Neural progenitor cell (in vitro differentiated cells): ENCODE results near the gene ZC3H15. TPM values are rescaled to one million over a fixed set of nuclear protein-coding genes. Genes with fewer than 3 reads are reported as not detected.

Source experiments
- DNase-seq: peaks from one replicate; pipeline ENCODE4 v3.0.0-alpha.2; 2016; ENCODE audit warnings: low spot score
- H2AFZ ChIP-seq: fragments of 200-600 bp; sonication (generic); replicated peaks from 2 replicates; pipeline ENCODE4 v1.6.1; 2016; ENCODE audit warnings: antibody characterized with exemption
- H3F3A ChIP-seq: fragments of 200-600 bp; sonication (generic); 2 replicates; pipeline ENCODE4 v1.6.1; 2016; ENCODE audit warnings: antibody characterized with exemption, low read depth
- H3K27ac ChIP-seq: fragments of 200-600 bp; sonication (generic); 2 replicates; pipeline ENCODE4 v1.5.1; 2016; ENCODE audit warnings: mild to moderate bottlenecking
- H3K27me3 ChIP-seq: fragments of 200-600 bp; sonication (generic); 2 replicates; pipeline ENCODE4 v1.6.1; 2016; ENCODE audit warnings: mild to moderate bottlenecking, moderate library complexity
- H3K36me3 ChIP-seq: fragments of 200-600 bp; sonication (generic); 2 replicates; pipeline ENCODE4 v1.5.1; 2016
- H3K4me1 ChIP-seq: fragments of 200-600 bp; sonication (generic); 2 replicates; pipeline ENCODE4 v1.6.1; 2016; ENCODE audit warnings: mixed run types
- H3K4me2 ChIP-seq: fragments of 200-600 bp; sonication (generic); 2 replicates; pipeline ENCODE4 v1.6.1; 2016
- H3K4me3 ChIP-seq: fragments of 200-600 bp; sonication (generic); 2 replicates; pipeline ENCODE4 v1.5.1; 2016
- H3K79me2 ChIP-seq: fragments of 200-600 bp; sonication (generic); 2 replicates; pipeline ENCODE4 v1.6.1; 2016; ENCODE audit warnings: low read depth
- H3K9ac ChIP-seq: fragments of 200-600 bp; sonication (generic); 2 replicates; pipeline ENCODE4 v1.6.1; 2016
- H3K9me3 ChIP-seq: fragments of 200-600 bp; sonication (generic); 2 replicates; pipeline ENCODE4 v1.5.1; 2016; ENCODE audit warnings: low read depth
- H4K20me1 ChIP-seq: fragments of 200-600 bp; sonication (generic); 2 replicates; pipeline ENCODE4 v1.6.1; 2016; ENCODE audit warnings: low read depth
- H3K27ac Mint-ChIP-seq: 3 replicates; pipeline ENCODE4 v1.8.0; 2021; ENCODE audit warnings: mixed read lengths
- H3K27me3 Mint-ChIP-seq: 2 replicates; pipeline ENCODE4 v1.8.0; 2022; ENCODE audit warnings: low read depth, mild to moderate bottlenecking, inconsistent platforms, moderate library complexity, mixed read lengths; ENCODE audit not compliant: insufficient read depth
- H3K36me3 Mint-ChIP-seq: 3 replicates; pipeline ENCODE4 v1.8.0; 2021; ENCODE audit warnings: mixed read lengths
- H3K4me1 Mint-ChIP-seq: 3 replicates; pipeline ENCODE4 v1.8.0; 2021; ENCODE audit warnings: mixed read lengths
- H3K4me3 Mint-ChIP-seq: 3 replicates; pipeline ENCODE4 v1.8.0; 2021; ENCODE audit warnings: mild to moderate bottlenecking, moderate library complexity, mixed read lengths
- H3K9me3 Mint-ChIP-seq: 3 replicates; pipeline ENCODE4 v1.8.0; 2020; ENCODE audit warnings: mixed read lengths
- EZH2 ChIP-seq: fragments of 200-600 bp; sonication (generic); IDR thresholded peaks from 2 replicates; pipeline ENCODE4 v1.6.1; 2017; ENCODE audit warnings: antibody characterized with exemption, mild to moderate bottlenecking, moderate library complexity
- EZH2phosphoT487 ChIP-seq: fragments of 200-600 bp; sonication (generic); IDR thresholded peaks from 2 replicates; pipeline ENCODE4 v1.6.1; 2017; ENCODE audit warnings: antibody characterized with exemption
- total RNA-seq: library from RNA; depleted of rRNA; stranded (reverse); fragments of >200 nt; gene quantifications from 2 replicates; pipeline ENCODE4 v1.2.3, GENCODE V29; 2015; ENCODE audit warnings: low replicate concordance
- TF ChIP-seq, protein P1 (sequence below): fragments of 200-600 bp; sonication (generic); IDR thresholded peaks from 2 replicates; pipeline ENCODE4 v1.5.1; 2017; ENCODE audit warnings: antibody characterized with exemption, mild to moderate bottlenecking

The ZC3H15 gene
- total RNA-seq, 1 donor from 2014 or later, result 88.6 TPM

GRCh38 chr2:186442885-186443284 is 43.2 kb upstream of the ZC3H15 start:
- peaks cover 9% of the 10 kb centered on the region for H3K36me3 Mint-ChIP-seq
- H3K27ac ChIP-seq, result no peak overlapping the region
- no peak overlapping the region for H3K4me2 ChIP-seq
- no peaks in the 10 kb centered on the region for H3K27me3 Mint-ChIP-seq
- H3K9ac ChIP-seq, result no peak overlapping the region
- H3K9me3 ChIP-seq, result no peaks in the 10 kb centered on the region
- TF ChIP-seq EZH2phosphoT487 (no peak), EZH2 (no peak)
- TF ChIP-seq, protein P1, sequence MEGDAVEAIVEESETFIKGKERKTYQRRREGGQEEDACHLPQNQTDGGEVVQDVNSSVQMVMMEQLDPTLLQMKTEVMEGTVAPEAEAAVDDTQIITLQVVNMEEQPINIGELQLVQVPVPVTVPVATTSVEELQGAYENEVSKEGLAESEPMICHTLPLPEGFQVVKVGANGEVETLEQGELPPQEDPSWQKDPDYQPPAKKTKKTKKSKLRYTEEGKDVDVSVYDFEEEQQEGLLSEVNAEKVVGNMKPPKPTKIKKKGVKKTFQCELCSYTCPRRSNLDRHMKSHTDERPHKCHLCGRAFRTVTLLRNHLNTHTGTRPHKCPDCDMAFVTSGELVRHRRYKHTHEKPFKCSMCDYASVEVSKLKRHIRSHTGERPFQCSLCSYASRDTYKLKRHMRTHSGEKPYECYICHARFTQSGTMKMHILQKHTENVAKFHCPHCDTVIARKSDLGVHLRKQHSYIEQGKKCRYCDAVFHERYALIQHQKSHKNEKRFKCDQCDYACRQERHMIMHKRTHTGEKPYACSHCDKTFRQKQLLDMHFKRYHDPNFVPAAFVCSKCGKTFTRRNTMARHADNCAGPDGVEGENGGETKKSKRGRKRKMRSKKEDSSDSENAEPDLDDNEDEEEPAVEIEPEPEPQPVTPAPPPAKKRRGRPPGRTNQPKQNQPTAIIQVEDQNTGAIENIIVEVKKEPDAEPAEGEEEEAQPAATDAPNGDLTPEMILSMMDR, result no peak
- no peak overlapping the region for H3K4me3 ChIP-seq
- peaks cover 14% of the 10 kb centered on the region for H3K9me3 Mint-ChIP-seq
- DNase-seq, result no peak
- H4K20me1 ChIP-seq, result no peaks in the 10 kb centered on the region
- H3K4me3 Mint-ChIP-seq, result no peak overlapping the region
- H3F3A ChIP-seq, result no peaks in the 10 kb centered on the region
- H3K4me1 ChIP-seq, result no peaks in the 10 kb centered on the region
- no peaks in the 10 kb centered on the region for H3K27me3 ChIP-seq
- H3K27ac Mint-ChIP-seq, result no peak overlapping the region
- no peaks in the 10 kb centered on the region for H3K79me2 ChIP-seq
- no peaks in the 10 kb centered on the region for H3K36me3 ChIP-seq
- H3K4me1 Mint-ChIP-seq, result peaks cover 4% of the 10 kb centered on the region
- no peak overlapping the region for H2AFZ ChIP-seq

GRCh38 chr2:186443851-186444250 is 42.2 kb upstream of the ZC3H15 start:
- no peaks in the 10 kb centered on the region for H3K79me2 ChIP-seq
- no peak overlapping the region for H2AFZ ChIP-seq
- no peaks in the 10 kb centered on the region for H3K36me3 ChIP-seq
- Mint-ChIP-seq H3K4me1 (peaks cover 4% of the 10 kb centered on the region), H3K9me3 (peaks cover 7% of the 10 kb centered on the region), H3K27ac (peak overlapping the region; percentile 29), H3K4me3 (no peak overlapping the region), H3K36me3 (peaks cover 6% of the 10 kb centered on the region), H3K27me3 (no peaks in the 10 kb centered on the region)
- no peak overlapping the region for H3K9ac ChIP-seq
- H3K27me3 ChIP-seq, result no peaks in the 10 kb centered on the region
- H3K27ac ChIP-seq, result no peak overlapping the region
- no peaks in the 10 kb centered on the region for H3K4me1 ChIP-seq
- no peaks in the 10 kb centered on the region for H3F3A ChIP-seq
- no peaks in the 10 kb centered on the region for H3K9me3 ChIP-seq
- DNase-seq, result no peak
- no peak for TF ChIP-seq EZH2
- no peak for TF ChIP-seq EZH2phosphoT487
- TF ChIP-seq, protein P1, result no peak
- no peak overlapping the region for H3K4me3 ChIP-seq
- no peaks in the 10 kb centered on the region for H4K20me1 ChIP-seq
- H3K4me2 ChIP-seq, result no peak overlapping the region

GRCh38 chr2:186445506-186445905 is 40.6 kb upstream of the ZC3H15 start:
- Histone ChIP-seq H3K79me2 (no peaks in the 10 kb centered on the region), H3K9ac (no peak overlapping the region), H3K9me3 (no peaks in the 10 kb centered on the region), H2AFZ (no peak overlapping the region), H3F3A (no peaks in the 10 kb centered on the region), H3K36me3 (no peaks in the 10 kb centered on the region), H3K4me1 (no peaks in the 10 kb centered on the region), H3K4me2 (no peak overlapping the region), H3K4me3 (no peak overlapping the region), H3K27ac (no peak overlapping the region), H3K27me3 (no peaks in the 10 kb centered on the region), H4K20me1 (no peaks in the 10 kb centered on the region)
- DNase-seq, result no peak
- TF ChIP-seq, protein P1, result no peak
- TF ChIP-seq EZH2, result no peak
- no peak for TF ChIP-seq EZH2phosphoT487
- Mint-ChIP-seq H3K4me1 (peaks cover 4% of the 10 kb centered on the region), H3K27me3 (no peaks in the 10 kb centered on the region), H3K36me3 (no peaks in the 10 kb centered on the region), H3K9me3 (no peaks in the 10 kb centered on the region), H3K27ac (no peak overlapping the region), H3K4me3 (no peak overlapping the region)
